ENCODE data around the gene ELOVL2. TPM values are rescaled to one million over a fixed set of nuclear protein-coding genes. Genes with fewer than 3 reads are reported as not detected.

ELOVL2 gene
- total RNA-seq, 1 donor from 2014 or later = under 0.01 TPM

DNA sequence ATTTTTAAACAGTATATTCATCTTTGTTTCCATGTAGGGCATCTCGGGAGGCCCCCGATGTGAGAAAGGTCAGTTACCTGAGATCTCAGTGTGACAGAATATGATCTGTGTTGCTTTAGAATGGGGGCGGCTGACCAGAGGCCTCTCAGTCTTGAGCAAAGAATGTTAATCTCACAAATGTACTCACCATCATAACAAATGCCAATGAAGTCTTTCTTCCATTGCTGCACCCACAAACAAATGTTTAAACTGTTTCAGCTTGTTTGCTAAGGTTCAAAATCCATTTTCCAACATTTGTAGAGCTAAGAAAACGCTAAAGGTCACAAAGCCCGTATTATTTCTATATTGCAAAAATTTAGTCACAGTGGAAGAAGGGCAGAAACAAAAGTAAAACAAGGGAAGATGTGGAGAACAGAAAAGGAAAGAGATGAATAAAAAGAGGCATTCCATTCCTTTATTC is 31.8 kb downstream of the ELOVL2 start:
- no peaks in the 10 kb centered on the region for H3K27me3 ChIP-seq (ENCODE audit: control insufficient read depth, insufficient read depth, low read length)
- H3K36me3 ChIP-seq (ENCODE audit: control insufficient read depth, insufficient read depth, low read length) = no peaks in the 10 kb centered on the region
- no peak overlapping the region for H3K4me3 ChIP-seq (ENCODE audit: low read depth, low read length)
- DNase-seq (ENCODE audit: low read depth) (no peak), FAIRE-seq (no peak)
- TF ChIP-seq, protein P1, sequence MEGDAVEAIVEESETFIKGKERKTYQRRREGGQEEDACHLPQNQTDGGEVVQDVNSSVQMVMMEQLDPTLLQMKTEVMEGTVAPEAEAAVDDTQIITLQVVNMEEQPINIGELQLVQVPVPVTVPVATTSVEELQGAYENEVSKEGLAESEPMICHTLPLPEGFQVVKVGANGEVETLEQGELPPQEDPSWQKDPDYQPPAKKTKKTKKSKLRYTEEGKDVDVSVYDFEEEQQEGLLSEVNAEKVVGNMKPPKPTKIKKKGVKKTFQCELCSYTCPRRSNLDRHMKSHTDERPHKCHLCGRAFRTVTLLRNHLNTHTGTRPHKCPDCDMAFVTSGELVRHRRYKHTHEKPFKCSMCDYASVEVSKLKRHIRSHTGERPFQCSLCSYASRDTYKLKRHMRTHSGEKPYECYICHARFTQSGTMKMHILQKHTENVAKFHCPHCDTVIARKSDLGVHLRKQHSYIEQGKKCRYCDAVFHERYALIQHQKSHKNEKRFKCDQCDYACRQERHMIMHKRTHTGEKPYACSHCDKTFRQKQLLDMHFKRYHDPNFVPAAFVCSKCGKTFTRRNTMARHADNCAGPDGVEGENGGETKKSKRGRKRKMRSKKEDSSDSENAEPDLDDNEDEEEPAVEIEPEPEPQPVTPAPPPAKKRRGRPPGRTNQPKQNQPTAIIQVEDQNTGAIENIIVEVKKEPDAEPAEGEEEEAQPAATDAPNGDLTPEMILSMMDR (IDR thresholded peaks at IDR 0.05; ENCODE audit: insufficient read depth, low read length, severe bottlenecking) = no peak

- DNase-seq (ENCODE audit: low read depth) (peak; percentile 92), FAIRE-seq (no peak)
- Histone ChIP-seq H3K36me3 (ENCODE audit: control insufficient read depth, insufficient read depth, low read length) (no peaks in the 10 kb centered on the region), H3K27me3 (ENCODE audit: control insufficient read depth, insufficient read depth, low read length) (no peaks in the 10 kb centered on the region), H3K4me3 (ENCODE audit: low read depth, low read length) (no peak overlapping the region)
- TF ChIP-seq, protein P1 (IDR thresholded peaks at IDR 0.05; ENCODE audit: insufficient read depth, low read length, severe bottlenecking) = peak; percentile 14
These were observed 32.3 kb downstream of the ELOVL2 start for GRCh38 chr6:11011787-11012234.

DNA sequence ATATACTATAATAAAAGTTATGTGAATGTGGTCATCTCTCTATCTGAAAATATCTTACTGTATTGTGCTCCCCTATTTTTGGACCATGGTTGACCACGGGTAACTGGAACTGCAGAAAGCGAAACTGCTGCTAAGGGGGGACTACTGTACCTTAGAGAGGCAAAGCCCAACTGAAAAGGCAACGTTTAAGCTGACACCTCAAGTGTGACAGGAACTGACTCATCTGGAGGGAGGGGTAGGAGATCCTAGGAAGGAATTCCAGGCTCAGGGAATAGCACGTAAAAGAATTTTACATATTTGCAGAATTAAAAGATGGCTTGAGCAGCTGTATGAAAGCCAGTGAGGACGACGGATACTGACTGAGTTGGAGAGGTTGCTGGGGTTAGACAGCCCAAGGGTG is 34.8 kb downstream of the ELOVL2 start:
- Histone ChIP-seq H3K4me3 (ENCODE audit: low read depth, low read length) (no peak overlapping the region), H3K36me3 (ENCODE audit: control insufficient read depth, insufficient read depth, low read length) (no peaks in the 10 kb centered on the region), H3K27me3 (ENCODE audit: control insufficient read depth, insufficient read depth, low read length) (no peaks in the 10 kb centered on the region)
- TF ChIP-seq, protein P1 (IDR thresholded peaks at IDR 0.05; ENCODE audit: insufficient read depth, low read length, severe bottlenecking) = no peak
- DNase-seq (ENCODE audit: low read depth) = peak; percentile 63
- FAIRE-seq = no peak

- TF ChIP-seq, protein P1 (IDR thresholded peaks at IDR 0.05; ENCODE audit: insufficient read depth, low read length, severe bottlenecking) = no peak
- no peaks in the 10 kb centered on the region for H3K36me3 ChIP-seq (ENCODE audit: control insufficient read depth, insufficient read depth, low read length)
- peak; percentile 11 for DNase-seq (ENCODE audit: low read depth)
- no peaks in the 10 kb centered on the region for H3K27me3 ChIP-seq (ENCODE audit: control insufficient read depth, insufficient read depth, low read length)
- no peak overlapping the region for H3K4me3 ChIP-seq (ENCODE audit: low read depth, low read length)
- no peak for FAIRE-seq
These were observed 35.3 kb downstream of the ELOVL2 start for GRCh38 chr6:11008821-11009220.

DNA sequence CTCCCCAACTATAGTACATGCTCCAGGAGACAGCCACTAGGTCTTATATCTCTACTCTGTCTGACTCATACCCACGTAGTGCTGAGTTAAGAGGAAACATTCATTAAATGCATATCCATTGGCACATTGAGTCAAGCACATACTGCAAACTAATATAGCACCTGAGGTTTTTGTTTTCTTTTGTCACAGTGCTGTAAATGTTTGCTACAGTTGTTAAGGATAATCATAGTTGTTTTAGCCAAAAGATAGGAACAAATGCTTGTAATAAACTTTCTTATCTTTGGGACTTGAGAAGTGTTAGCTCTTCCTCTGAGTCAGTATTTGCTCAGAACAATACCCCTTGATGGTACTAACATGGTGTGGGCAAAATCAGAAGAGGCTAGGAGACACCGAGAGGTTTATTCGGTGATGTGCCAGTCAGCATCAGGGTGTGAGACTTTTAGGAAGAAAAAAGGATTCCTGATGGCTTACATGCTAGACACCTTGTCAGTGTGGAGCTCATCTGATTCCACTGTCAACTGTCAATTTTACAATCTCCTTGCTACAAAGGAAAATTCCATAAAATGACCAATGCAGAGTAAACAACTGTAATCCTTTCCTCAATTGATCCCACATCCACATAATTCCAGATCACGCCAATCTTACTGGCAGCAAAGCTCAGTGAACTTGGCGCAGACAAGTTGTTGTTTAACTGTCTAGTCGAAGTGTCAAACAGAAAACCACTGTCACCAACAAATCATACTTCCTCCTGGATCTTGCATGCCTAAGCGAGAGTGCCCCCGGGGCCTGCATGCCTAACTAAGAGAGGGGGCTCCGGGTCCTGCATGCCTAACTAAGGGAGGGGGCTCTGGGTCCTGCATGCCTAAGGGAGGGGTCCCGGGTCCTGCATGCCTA is 36.1 kb downstream of the ELOVL2 start:
- no peak overlapping the region for H3K4me3 ChIP-seq (ENCODE audit: low read depth, low read length)
- no peak for FAIRE-seq
- no peaks in the 10 kb centered on the region for H3K36me3 ChIP-seq (ENCODE audit: control insufficient read depth, insufficient read depth, low read length)
- no peaks in the 10 kb centered on the region for H3K27me3 ChIP-seq (ENCODE audit: control insufficient read depth, insufficient read depth, low read length)
- TF ChIP-seq, protein P1 (IDR thresholded peaks at IDR 0.05; ENCODE audit: insufficient read depth, low read length, severe bottlenecking) = no peak
- DNase-seq (ENCODE audit: low read depth) = peak; percentile 88

All from bronchial epithelial cell (primary cell).